Natural killer cell (primary cell): ENCODE data around the gene WDR18. TPM values are rescaled to one million over a fixed set of nuclear protein-coding genes. Genes with fewer than 3 reads are reported as not detected.

Source experiments
- ATAC-seq, 3 donors: fragments of 150-1000 bp in 2 of 3; fragments of 200-7000 bp in 1 of 3; cut with Tn5 transposase; 1 replicate in 1 of 3; 2 replicates in 2 of 3; pipeline ENCODE4 v1.10.0; 2021; ENCODE audit warnings: mild to moderate bottlenecking in 2 of 3, moderate library complexity in 2 of 3
- DNase-seq, 2 donors: peaks; one replicate each; pipeline versions ENCODE4 v3.0.0 to v3.0.0-alpha.2; 2013 to 2021; ENCODE audit warnings: mixed read lengths in 1 of 2
- H3K27ac ChIP-seq: one replicate; pipeline ENCODE4 v1.5.1; 2013; ENCODE audit warnings: mild to moderate bottlenecking, low read length
- H3K27me3 ChIP-seq: one replicate; pipeline ENCODE4 v1.6.1; 2013; ENCODE audit warnings: low read length; ENCODE audit not compliant: control insufficient read depth, insufficient read depth
- H3K36me3 ChIP-seq: one replicate; pipeline ENCODE4 v1.6.1; 2013; ENCODE audit warnings: low read length; ENCODE audit not compliant: control insufficient read depth, insufficient read depth
- H3K4me1 ChIP-seq: one replicate; pipeline ENCODE4 v1.6.1; 2013; ENCODE audit warnings: low read length; ENCODE audit not compliant: control insufficient read depth, insufficient read depth
- H3K4me3 ChIP-seq: one replicate; pipeline ENCODE4 v1.5.1; 2013; ENCODE audit warnings: low read length
- H3K9me3 ChIP-seq: one replicate; pipeline ENCODE4 v1.6.1; 2013; ENCODE audit warnings: low read length; ENCODE audit not compliant: control insufficient read depth, insufficient read depth
- H3K27ac Mint-ChIP-seq, 2 donors: one replicate each; pipeline ENCODE4 v1.8.0; 2022; ENCODE audit warnings: mild to moderate bottlenecking in 2 of 2, mixed read lengths in 2 of 2, moderate library complexity in 1 of 2
- H3K27me3 Mint-ChIP-seq, 2 donors: one replicate each; pipeline ENCODE4 v1.8.0; 2022; ENCODE audit warnings: low read depth in 2 of 2, mixed read lengths in 2 of 2
- H3K36me3 Mint-ChIP-seq: one replicate; pipeline ENCODE4 v1.8.0; 2022; ENCODE audit warnings: mixed read lengths
- H3K4me1 Mint-ChIP-seq, 2 donors: one replicate each; pipeline ENCODE4 v1.8.0; 2022; ENCODE audit warnings: mixed read lengths in 2 of 2
- H3K4me3 Mint-ChIP-seq: one replicate; pipeline ENCODE4 v1.8.0; 2022; ENCODE audit warnings: mild to moderate bottlenecking, moderate library complexity, mixed read lengths
- H3K9me3 Mint-ChIP-seq, 2 donors: one replicate each; pipeline ENCODE4 v1.8.0; 2022; ENCODE audit warnings: mixed read lengths in 2 of 2
- WGBS: methylation state at CpG from one replicate; pipeline ENCODE4 v1.1.7; 2013; ENCODE audit warnings: missing lambda C conversion rate; ENCODE audit not compliant: insufficient coverage; 5-methylcytosine and 5-hydroxymethylcytosine counted together
- intact Hi-C: fragments of 100-400 bp; cut with micrococcal nuclease; formaldehyde crosslinking; loops from one replicate; pipeline ENCODE4 v1.14.2; 2022
- total RNA-seq, 4 donors: library from RNA; stranded (reverse); fragments of 120-200 nt in 1 of 4; gene quantifications; one replicate each; pipeline versions ENCODE4 v1.2.3 to v1.2.4, GENCODE V29; 2013 to 2022
- TF ChIP-seq, protein P1 (sequence below): fragments of 200-600 bp; IDR thresholded peaks from one replicate; pipeline ENCODE4 v1.8.0; 2022; ENCODE audit warnings: antibody characterized with exemption

WDR18 gene
- total RNA-seq, 3 donors from 2014 or later (not counting 1 experiment from before 2014, with no cell fraction given): 17.5 to 25.4 (median 22.7) TPM

DNA sequence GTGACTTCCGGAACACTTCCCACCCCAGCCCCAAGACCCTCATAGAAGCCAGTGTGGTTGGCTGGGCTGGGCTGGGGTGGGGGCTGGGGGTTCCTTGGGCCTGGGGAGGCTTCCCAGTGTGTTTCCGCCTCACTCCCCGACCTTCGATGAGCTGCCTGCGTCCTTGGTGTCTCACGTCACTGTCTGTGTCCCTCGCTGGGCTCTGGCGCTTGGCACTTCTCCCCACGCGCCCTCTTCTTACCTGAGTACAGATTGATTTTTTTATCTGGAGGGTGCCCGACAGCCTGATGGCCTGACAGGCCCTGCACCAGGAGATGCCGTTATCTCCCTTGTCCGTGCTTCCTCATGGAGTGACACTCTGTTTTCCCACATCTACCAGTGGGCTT lies 8.5 kb downstream of the WDR18 start:
- Histone ChIP-seq H3K27me3 (peaks cover 7% of the 10 kb centered on the region), H3K9me3 (no peaks in the 10 kb centered on the region), H3K4me1 (peaks cover 34% of the 10 kb centered on the region), H3K36me3 (peaks cover 6% of the 10 kb centered on the region), H3K27ac (no peak overlapping the region), H3K4me3 (no peak overlapping the region)
- peaks cover 7 to 17% of the 10 kb centered on the region in 2 donors for H3K4me1 Mint-ChIP-seq
- no peaks in the 10 kb centered on the region for H3K9me3 Mint-ChIP-seq
- TF ChIP-seq, protein P1, sequence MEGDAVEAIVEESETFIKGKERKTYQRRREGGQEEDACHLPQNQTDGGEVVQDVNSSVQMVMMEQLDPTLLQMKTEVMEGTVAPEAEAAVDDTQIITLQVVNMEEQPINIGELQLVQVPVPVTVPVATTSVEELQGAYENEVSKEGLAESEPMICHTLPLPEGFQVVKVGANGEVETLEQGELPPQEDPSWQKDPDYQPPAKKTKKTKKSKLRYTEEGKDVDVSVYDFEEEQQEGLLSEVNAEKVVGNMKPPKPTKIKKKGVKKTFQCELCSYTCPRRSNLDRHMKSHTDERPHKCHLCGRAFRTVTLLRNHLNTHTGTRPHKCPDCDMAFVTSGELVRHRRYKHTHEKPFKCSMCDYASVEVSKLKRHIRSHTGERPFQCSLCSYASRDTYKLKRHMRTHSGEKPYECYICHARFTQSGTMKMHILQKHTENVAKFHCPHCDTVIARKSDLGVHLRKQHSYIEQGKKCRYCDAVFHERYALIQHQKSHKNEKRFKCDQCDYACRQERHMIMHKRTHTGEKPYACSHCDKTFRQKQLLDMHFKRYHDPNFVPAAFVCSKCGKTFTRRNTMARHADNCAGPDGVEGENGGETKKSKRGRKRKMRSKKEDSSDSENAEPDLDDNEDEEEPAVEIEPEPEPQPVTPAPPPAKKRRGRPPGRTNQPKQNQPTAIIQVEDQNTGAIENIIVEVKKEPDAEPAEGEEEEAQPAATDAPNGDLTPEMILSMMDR: no peak
- DNase-seq (no peak), ATAC-seq (no peak)
- H3K36me3 Mint-ChIP-seq: no peaks in the 10 kb centered on the region
- H3K27ac Mint-ChIP-seq: no peak overlapping the region
- WGBS: 97% methylated on average over 12 of the region's 13 CpGs
- intact Hi-C loops: no loop called here
- H3K4me3 Mint-ChIP-seq: no peak overlapping the region
- H3K27me3 Mint-ChIP-seq: peaks cover 0 to 5% of the 10 kb centered on the region in 2 donors

DNA sequence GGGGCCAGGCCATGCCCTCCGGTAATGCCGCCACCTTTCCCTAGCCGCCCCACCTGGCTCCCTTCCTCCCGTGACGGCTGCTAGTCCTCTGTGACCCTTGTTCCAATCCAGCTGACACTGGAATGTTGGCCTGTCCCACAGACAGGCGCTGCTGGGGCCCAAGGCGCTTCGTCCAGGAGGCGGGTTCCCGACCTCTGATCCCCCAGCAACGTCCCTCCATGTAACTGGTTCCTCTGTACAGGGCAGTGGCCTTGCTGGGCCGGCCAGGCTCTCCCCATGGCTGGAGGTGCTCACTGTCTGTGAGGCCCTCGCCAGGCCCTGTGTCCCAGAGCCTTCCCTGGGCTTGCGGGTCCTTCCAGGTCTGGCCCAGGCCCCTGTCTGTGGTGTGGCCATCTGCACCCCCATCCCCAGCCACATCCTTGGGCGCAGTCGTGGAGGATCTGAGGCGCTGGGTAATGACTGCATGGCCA lies 9.3 kb downstream of the WDR18 start:
- WGBS: 96% methylated on average over 17 of the region's 17 CpGs
- TF ChIP-seq, protein P1: no peak
- Mint-ChIP-seq H3K9me3 (no peaks in the 10 kb centered on the region), H3K4me1 (peaks cover 7 to 17% of the 10 kb centered on the region in 2 donors), H3K27ac (no peak overlapping the region), H3K36me3 (no peaks in the 10 kb centered on the region), H3K27me3 (peaks cover 0 to 9% of the 10 kb centered on the region in 2 donors), H3K4me3 (no peak overlapping the region)
- H3K9me3 ChIP-seq: no peaks in the 10 kb centered on the region
- no peak for ATAC-seq
- DNase-seq: no peak
- H3K27ac ChIP-seq: no peak overlapping the region
- intact Hi-C loops: no loop called here
- no peak overlapping the region for H3K4me3 ChIP-seq
- H3K4me1 ChIP-seq: peaks cover 32% of the 10 kb centered on the region
- peaks cover 4% of the 10 kb centered on the region for H3K36me3 ChIP-seq
- peaks cover 8% of the 10 kb centered on the region for H3K27me3 ChIP-seq

DNA sequence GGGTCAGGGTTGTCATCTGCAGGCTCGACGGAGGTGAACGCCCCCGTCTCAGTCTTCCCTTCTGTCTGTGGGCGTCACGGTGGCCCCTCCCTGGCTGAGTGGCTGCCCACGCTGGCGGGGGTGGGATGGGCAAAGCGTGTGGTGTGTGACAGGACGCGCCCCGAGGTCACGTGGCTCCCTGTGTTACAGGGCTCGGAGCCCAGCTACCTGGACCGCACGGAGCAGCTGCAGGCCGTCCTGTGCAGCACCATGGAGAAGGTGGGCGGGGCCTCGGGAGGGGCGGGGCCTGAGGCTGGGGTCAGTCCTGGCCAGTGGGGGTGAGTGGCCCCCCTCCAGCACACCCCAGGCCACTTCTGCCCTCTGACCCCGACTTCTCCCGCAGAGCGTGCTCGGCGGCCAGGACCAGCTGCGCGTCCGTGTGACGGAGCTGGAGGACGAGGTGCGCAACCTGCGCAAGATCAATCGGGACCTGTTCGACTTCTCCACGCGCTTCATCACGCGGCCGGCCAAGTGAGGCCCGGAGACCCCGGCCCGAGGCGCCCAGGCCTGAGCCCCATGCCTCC lies 9.8 kb downstream of the WDR18 start:
- Histone ChIP-seq H3K27me3 (peaks cover 10% of the 10 kb centered on the region), H3K4me3 (no peak overlapping the region), H3K36me3 (peaks cover 4% of the 10 kb centered on the region), H3K9me3 (no peaks in the 10 kb centered on the region), H3K4me1 (peaks cover 27% of the 10 kb centered on the region), H3K27ac (no peak overlapping the region)
- WGBS: 91% methylated on average over 43 of the region's 43 CpGs
- ATAC-seq: no peak
- H3K4me1 Mint-ChIP-seq: peaks cover 7 to 13% of the 10 kb centered on the region in 2 donors
- intact Hi-C loops: no loop called here
- peaks cover 3 to 12% of the 10 kb centered on the region in 2 donors for H3K27me3 Mint-ChIP-seq
- no peaks in the 10 kb centered on the region for H3K36me3 Mint-ChIP-seq
- H3K9me3 Mint-ChIP-seq: no peaks in the 10 kb centered on the region
- no peak for DNase-seq
- H3K4me3 Mint-ChIP-seq: no peak overlapping the region
- TF ChIP-seq, protein P1: no peak
- no peak overlapping the region for H3K27ac Mint-ChIP-seq

DNA sequence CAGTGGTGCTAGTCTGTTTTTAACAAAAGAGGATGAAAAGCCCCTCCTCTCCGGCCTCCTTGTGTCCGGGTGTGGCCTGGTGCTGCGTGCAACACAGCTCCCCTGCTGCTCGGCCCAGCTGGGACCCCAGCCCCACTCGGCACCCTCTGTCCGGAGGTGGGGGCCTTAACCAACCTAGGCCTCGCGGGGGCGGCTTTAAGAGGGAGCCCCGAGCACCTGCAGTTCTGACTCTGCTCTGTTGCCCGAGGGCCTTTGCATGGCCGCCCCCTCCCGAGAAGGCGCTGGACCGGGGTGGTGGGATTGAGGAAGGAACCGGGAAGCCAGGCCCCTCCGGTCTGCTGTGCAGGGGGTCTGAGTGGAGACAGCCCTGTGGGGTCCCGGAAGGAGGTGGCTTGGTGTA lies 10.4 kb downstream of the WDR18 start:
- no peaks in the 10 kb centered on the region for H3K36me3 Mint-ChIP-seq
- no peak for ATAC-seq
- no peaks in the 10 kb centered on the region for H3K9me3 ChIP-seq
- H3K27ac Mint-ChIP-seq: no peak overlapping the region
- no peak overlapping the region for H3K4me3 Mint-ChIP-seq
- H3K4me1 ChIP-seq: peaks cover 21% of the 10 kb centered on the region
- intact Hi-C loops: no loop called here
- peaks cover 7 to 13% of the 10 kb centered on the region in 2 donors for H3K4me1 Mint-ChIP-seq
- WGBS: 95% methylated on average over 18 of the region's 18 CpGs
- H3K27me3 Mint-ChIP-seq: peaks cover 9 to 18% of the 10 kb centered on the region in 2 donors
- no peak overlapping the region for H3K27ac ChIP-seq
- no peak overlapping the region for H3K4me3 ChIP-seq
- peaks cover 4% of the 10 kb centered on the region for H3K36me3 ChIP-seq
- TF ChIP-seq, protein P1: no peak
- H3K9me3 Mint-ChIP-seq: no peaks in the 10 kb centered on the region
- DNase-seq: no peak
- peaks cover 15% of the 10 kb centered on the region for H3K27me3 ChIP-seq
